ENCODE results near the gene MEGF11.
A peak's percentile ranks its signal among the peaks of the same experiment; 100 is the strongest.

The MEGF11 gene

DNA sequence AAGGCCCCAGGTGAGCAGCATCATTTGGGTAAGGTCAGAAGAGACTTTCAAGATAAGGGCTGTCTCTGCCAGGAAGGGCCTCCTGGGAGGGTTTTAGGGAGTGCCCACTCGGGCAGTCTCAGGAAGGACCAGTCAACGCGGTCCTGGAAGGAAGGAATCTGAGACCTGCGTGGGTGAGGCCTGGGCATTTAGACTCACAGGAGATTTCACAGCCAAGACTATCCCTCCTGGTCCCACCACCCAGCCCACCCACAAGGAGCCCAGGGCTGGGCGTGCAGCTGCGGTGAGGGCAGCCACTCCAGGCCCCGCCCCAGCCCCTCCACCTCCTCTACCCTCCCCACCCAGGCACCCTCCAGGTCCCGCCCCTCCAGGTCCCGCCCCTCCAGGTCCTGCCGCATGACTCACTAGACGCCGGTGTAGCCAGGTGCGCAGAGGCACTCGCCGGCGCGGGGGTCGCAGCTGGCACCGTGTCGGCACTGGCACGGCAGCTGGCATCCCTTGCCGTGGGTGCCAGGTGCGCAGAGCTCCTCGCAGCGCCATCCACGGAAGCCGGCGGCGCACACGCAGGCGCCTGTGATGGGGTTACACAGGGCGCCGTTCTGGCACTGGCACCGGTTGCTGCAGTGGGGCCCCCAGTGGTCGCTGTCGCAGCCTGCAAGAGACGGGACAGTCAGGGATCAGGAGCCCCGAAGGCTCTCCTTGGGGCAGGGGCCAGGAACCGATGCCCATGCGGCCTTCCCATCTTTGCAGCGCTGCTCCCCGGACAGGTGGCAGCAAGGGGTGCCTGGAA, 271.5 kb downstream of the MEGF11 start (continued):
- TF ChIP-seq, protein P1, sequence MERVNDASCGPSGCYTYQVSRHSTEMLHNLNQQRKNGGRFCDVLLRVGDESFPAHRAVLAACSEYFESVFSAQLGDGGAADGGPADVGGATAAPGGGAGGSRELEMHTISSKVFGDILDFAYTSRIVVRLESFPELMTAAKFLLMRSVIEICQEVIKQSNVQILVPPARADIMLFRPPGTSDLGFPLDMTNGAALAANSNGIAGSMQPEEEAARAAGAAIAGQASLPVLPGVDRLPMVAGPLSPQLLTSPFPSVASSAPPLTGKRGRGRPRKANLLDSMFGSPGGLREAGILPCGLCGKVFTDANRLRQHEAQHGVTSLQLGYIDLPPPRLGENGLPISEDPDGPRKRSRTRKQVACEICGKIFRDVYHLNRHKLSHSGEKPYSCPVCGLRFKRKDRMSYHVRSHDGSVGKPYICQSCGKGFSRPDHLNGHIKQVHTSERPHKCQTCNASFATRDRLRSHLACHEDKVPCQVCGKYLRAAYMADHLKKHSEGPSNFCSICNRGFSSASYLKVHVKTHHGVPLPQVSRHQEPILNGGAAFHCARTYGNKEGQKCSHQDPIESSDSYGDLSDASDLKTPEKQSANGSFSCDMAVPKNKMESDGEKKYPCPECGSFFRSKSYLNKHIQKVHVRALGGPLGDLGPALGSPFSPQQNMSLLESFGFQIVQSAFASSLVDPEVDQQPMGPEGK (CRISPR knock-in tag; IDR thresholded peaks at IDR 0.05; ENCODE audit: borderline replicate concordance): no peak
- TF ChIP-seq, protein P2, sequence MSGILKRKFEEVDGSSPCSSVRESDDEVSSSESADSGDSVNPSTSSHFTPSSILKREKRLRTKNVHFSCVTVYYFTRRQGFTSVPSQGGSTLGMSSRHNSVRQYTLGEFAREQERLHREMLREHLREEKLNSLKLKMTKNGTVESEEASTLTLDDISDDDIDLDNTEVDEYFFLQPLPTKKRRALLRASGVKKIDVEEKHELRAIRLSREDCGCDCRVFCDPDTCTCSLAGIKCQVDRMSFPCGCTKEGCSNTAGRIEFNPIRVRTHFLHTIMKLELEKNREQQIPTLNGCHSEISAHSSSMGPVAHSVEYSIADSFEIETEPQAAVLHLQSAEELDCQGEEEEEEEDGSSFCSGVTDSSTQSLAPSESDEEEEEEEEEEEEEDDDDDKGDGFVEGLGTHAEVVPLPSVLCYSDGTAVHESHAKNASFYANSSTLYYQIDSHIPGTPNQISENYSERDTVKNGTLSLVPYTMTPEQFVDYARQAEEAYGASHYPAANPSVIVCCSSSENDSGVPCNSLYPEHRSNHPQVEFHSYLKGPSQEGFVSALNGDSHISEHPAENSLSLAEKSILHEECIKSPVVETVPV (CRISPR knock-in tag; IDR thresholded peaks at IDR 0.05): no peak
- TF ChIP-seq, protein P3, sequence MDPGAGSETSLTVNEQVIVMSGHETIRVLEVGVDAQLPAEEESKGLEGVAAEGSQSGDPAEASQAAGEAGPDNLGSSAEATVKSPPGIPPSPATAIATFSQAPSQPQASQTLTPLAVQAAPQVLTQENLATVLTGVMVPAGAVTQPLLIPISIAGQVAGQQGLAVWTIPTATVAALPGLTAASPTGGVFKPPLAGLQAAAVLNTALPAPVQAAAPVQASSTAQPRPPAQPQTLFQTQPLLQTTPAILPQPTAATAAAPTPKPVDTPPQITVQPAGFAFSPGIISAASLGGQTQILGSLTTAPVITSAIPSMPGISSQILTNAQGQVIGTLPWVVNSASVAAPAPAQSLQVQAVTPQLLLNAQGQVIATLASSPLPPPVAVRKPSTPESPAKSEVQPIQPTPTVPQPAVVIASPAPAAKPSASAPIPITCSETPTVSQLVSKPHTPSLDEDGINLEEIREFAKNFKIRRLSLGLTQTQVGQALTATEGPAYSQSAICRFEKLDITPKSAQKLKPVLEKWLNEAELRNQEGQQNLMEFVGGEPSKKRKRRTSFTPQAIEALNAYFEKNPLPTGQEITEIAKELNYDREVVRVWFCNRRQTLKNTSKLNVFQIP (CRISPR knock-in tag; IDR thresholded peaks at IDR 0.05; ENCODE audit: borderline replicate concordance, low read depth): no peak

DNA sequence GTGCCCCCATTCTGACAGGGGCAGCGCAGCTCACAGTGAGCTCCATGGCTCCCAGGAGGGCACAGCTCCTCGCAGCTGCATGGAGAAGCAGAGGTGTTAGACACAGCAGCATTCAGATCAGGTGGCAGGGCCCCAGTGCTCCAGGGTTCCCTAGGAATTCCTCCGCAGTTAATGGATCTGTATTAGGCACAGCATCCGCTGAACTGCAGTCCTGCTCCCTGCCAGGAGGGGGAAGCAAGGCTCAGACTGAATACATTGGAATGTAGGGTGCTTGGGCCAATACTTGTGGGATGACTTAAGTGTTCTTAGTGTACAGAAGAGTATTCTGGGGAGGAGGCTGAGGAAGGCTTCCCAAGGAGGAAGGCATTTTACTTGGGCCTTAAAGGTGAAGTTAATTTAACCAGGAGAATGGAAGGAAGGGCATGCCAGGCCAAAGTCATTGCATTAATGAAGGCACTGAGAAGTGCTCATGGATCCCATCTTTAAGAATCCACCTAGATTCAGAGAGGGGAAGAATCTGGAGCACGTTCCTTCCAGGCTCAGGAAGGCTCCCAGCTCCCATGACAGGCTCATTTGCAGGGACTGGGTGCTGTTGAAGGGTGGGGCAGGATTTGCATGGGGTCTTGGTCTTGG, 272.6 kb downstream of the MEGF11 start:
- ATAC-seq: peak; percentile 97
- TF ChIP-seq ZFP3 (CRISPR knock-in tag; IDR thresholded peaks at IDR 0.05): no peak

DNA sequence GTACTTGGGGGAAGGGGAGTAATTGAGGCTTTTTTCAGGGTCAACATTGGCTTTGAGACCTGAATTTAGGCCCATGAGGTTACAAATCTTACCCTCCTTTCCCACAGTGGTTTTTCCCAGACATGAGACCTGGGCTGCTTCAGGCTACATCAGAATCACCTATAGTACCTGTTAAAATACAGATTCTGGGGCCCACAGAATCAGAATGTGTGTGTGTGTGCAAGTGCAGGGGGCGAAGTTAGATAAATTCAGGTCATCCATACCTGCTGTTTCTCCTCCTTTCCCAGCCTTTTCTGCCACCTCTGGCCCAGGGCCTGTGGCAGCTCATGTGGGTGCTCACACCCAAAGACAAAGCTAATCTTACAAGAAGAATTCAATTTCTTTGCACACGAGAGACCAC, 273.7 kb downstream of the MEGF11 start:
- ATAC-seq: no peak
- TF ChIP-seq, protein P1 (CRISPR knock-in tag; IDR thresholded peaks at IDR 0.05; ENCODE audit: borderline replicate concordance): no peak
- TF ChIP-seq ZC3H10 (CRISPR knock-in tag; IDR thresholded peaks at IDR 0.05) (no peak), TOX (CRISPR knock-in tag; IDR thresholded peaks at IDR 0.05; ENCODE audit: borderline replicate concordance) (no peak), ZNF565 (CRISPR knock-in tag; conservative IDR thresholded peaks at IDR 0.05; ENCODE audit: low read depth) (no peak), CSDC2 (CRISPR knock-in tag; IDR thresholded peaks at IDR 0.05) (no peak), GLIS3 (CRISPR knock-in tag; IDR thresholded peaks at IDR 0.05) (no peak), ESRRG (CRISPR knock-in tag; IDR thresholded peaks at IDR 0.05) (no peak)
- TF ChIP-seq, protein P4, sequence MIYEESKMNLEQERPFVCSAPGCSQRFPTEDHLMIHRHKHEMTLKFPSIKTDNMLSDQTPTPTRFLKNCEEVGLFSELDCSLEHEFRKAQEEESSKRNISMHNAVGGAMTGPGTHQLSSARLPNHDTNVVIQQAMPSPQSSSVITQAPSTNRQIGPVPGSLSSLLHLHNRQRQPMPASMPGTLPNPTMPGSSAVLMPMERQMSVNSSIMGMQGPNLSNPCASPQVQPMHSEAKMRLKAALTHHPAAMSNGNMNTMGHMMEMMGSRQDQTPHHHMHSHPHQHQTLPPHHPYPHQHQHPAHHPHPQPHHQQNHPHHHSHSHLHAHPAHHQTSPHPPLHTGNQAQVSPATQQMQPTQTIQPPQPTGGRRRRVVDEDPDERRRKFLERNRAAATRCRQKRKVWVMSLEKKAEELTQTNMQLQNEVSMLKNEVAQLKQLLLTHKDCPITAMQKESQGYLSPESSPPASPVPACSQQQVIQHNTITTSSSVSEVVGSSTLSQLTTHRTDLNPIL (CRISPR knock-in tag; IDR thresholded peaks at IDR 0.05; ENCODE audit: low read depth): no peak

DNA sequence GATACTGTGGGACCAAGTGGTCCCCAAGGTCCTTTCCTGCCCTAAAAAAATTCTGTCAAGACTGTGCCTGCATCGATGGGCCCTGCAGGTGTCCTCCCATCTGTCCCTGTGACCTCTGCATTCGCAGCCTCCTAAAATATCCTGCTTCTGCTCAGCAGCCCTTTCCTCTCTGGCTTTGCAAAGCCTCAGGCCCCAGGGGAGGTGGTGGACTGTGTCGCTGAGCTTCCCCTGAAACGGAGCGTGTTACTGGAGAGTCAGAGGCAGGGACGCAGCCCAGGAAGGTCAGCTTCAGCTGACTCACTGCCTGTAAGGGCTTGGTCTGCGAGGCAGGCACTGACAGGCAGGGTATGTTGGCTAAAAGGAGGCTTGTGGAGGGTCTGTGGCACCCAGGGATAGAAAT, 274.2 kb downstream of the MEGF11 start:
- TF ChIP-seq, protein P4 (CRISPR knock-in tag; IDR thresholded peaks at IDR 0.05; ENCODE audit: low read depth): no peak
- TF ChIP-seq ZC3H10 (CRISPR knock-in tag; IDR thresholded peaks at IDR 0.05) (no peak), GLIS3 (CRISPR knock-in tag; IDR thresholded peaks at IDR 0.05) (no peak), OSR1 (CRISPR knock-in tag; IDR thresholded peaks at IDR 0.05) (no peak), ZFP3 (CRISPR knock-in tag; IDR thresholded peaks at IDR 0.05) (no peak), ZFP30 (CRISPR knock-in tag; IDR thresholded peaks at IDR 0.05) (no peak), SNAI2 (CRISPR knock-in tag; IDR thresholded peaks at IDR 0.05) (no peak), RARB (CRISPR knock-in tag; IDR thresholded peaks at IDR 0.05) (no peak), ARNTL (CRISPR knock-in tag; IDR thresholded peaks at IDR 0.05; ENCODE audit: borderline replicate concordance, low read depth) (no peak), PPARA (CRISPR knock-in tag; IDR thresholded peaks at IDR 0.05; ENCODE audit: borderline replicate concordance) (no peak)
- TF ChIP-seq, protein P5, sequence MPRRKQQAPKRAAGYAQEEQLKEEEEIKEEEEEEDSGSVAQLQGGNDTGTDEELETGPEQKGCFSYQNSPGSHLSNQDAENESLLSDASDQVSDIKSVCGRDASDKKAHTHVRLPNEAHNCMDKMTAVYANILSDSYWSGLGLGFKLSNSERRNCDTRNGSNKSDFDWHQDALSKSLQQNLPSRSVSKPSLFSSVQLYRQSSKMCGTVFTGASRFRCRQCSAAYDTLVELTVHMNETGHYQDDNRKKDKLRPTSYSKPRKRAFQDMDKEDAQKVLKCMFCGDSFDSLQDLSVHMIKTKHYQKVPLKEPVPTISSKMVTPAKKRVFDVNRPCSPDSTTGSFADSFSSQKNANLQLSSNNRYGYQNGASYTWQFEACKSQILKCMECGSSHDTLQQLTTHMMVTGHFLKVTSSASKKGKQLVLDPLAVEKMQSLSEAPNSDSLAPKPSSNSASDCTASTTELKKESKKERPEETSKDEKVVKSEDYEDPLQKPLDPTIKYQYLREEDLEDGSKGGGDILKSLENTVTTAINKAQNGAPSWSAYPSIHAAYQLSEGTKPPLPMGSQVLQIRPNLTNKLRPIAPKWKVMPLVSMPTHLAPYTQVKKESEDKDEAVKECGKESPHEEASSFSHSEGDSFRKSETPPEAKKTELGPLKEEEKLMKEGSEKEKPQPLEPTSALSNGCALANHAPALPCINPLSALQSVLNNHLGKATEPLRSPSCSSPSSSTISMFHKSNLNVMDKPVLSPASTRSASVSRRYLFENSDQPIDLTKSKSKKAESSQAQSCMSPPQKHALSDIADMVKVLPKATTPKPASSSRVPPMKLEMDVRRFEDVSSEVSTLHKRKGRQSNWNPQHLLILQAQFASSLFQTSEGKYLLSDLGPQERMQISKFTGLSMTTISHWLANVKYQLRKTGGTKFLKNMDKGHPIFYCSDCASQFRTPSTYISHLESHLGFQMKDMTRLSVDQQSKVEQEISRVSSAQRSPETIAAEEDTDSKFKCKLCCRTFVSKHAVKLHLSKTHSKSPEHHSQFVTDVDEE (CRISPR knock-in tag; IDR thresholded peaks at IDR 0.05): no peak
- ATAC-seq: no peak
